ENCODE results near the gene GATAD2A. TPM values are rescaled to one million over a fixed set of nuclear protein-coding genes. Genes with fewer than 3 reads are reported as not detected.

GATAD2A gene
- total and polyA plus RNA-seq, 2 of the 8 experiments (the other 6 are each of a cell fraction or from before 2014, with no cell fraction given) = 38.4 to 205 TPM

DNA sequence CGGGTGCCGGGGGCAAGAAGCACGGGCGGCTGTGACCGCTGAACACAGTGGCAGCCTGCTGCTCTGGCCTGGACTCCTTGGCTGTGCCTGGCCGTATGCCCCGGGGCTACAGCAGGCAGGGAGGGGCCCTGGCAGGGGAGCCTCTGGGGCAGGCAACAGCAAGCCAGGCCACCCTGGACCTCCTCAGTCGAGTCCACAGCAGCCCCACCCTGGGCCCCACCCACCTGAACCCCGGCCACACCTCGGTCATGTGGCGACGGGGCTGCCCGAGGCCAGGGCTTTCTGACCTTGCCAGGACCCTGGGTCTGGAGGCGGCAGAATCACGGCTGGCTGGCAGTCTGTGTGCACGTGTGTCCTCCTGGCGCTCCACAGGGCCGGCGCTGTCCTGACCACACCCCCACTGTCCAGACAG lies 141.3 kb downstream of the GATAD2A start:
- Histone ChIP-seq H2BK120ac (replicated peaks; ENCODE audit: low read depth, low read length) (no peak overlapping the region), H2BK5ac (ENCODE audit: low read depth, low read length) (no peak overlapping the region), H4K8ac (ENCODE audit: extremely low read depth, insufficient read depth, low read length) (no peak overlapping the region), H4K91ac (replicated peaks; ENCODE audit: insufficient read length, low read length) (no peak overlapping the region), H3K14ac (ENCODE audit: insufficient read length) (no peak overlapping the region), H4K20me1 (replicated peaks in 1 of 2; ENCODE audit: control insufficient read depth in 1 of 2, insufficient read depth in 2 of 2, low read length in 2 of 2) (no peaks in the 10 kb centered on the region), H3K79me1 (ENCODE audit: low read depth, low read length) (no peaks in the 10 kb centered on the region), H3K56ac (replicated peaks; ENCODE audit: insufficient read length, low read depth, low read length) (no peak overlapping the region), H3K23ac (ENCODE audit: insufficient read length) (no peak overlapping the region), H2BK20ac (ENCODE audit: low read length) (no peak overlapping the region), H2AFZ (ENCODE audit: low read length) (no peak overlapping the region), H3K9me3 (ENCODE audit: insufficient read depth in 2 of 2, low read depth in 1 of 2, low read length in 1 of 2) (no peaks in the 10 kb centered on the region), H2AK5ac (ENCODE audit: low read depth, low read length) (no peak overlapping the region), H3K4me3 (ENCODE audit: extremely low read depth in 1 of 4, insufficient read depth in 2 of 4, low read depth in 3 of 4, low read length in 4 of 4) (no peak overlapping the region), H2BK12ac (ENCODE audit: low read depth, low read length) (no peak overlapping the region), H2BK15ac (ENCODE audit: low read length) (no peak overlapping the region), H3K4me2 (ENCODE audit: insufficient read depth in 1 of 2, low read depth in 2 of 2, low read length in 2 of 2) (no peak overlapping the region), H3K9ac (replicated peaks in 1 of 4; ENCODE audit: extremely low read depth in 1 of 4, low read depth in 3 of 4, low read length in 3 of 4) (no peak overlapping the region), H3K36me3 (ENCODE audit: control insufficient read depth in 2 of 4, insufficient read depth in 4 of 4, low read length in 3 of 4) (no peaks in the 10 kb centered on the region), H3K27ac (ENCODE audit: low read depth, low read length) (no peak overlapping the region), H4K5ac (ENCODE audit: insufficient read length, low read depth, low read length) (no peak overlapping the region), H3K27me3 (replicated peaks in 1 of 4; ENCODE audit: control insufficient read depth in 3 of 4, extremely low read depth in 1 of 4, insufficient read depth in 3 of 4, low read length in 3 of 4) (no peaks in the 10 kb centered on the region; a peak in 1 of 7 replicates), H3K23me2 (ENCODE audit: low read depth, low read length) (no peaks in the 10 kb centered on the region), H3K79me2 (ENCODE audit: control insufficient read depth in 1 of 2, insufficient read depth in 2 of 2, low read length in 2 of 2) (no peaks in the 10 kb centered on the region), H3K4me1 (replicated peaks in 1 of 4; ENCODE audit: control insufficient read depth in 3 of 4, insufficient read depth in 4 of 4, low read length in 3 of 4) (no peaks in the 10 kb centered on the region; a peak in 3 of 7 replicates), H3K4ac (replicated peaks; ENCODE audit: insufficient read length, low read depth, low read length) (no peak overlapping the region), H3K18ac (ENCODE audit: extremely low read depth, low read length) (no peak overlapping the region)
- 90% methylated on average over 8 of the region's 19 CpGs; no CpG with 5 or more reads in 1 of the 2 experiments for WGBS, 2 experiments (ENCODE audit: extremely low coverage in 1 of 2, insufficient coverage in 1 of 2, insufficient read length in 1 of 2, insufficient replicate concordance in 2 of 2, low coverage in 1 of 2, low lambda C conversion rate in 2 of 2, missing lambda C conversion rate in 1 of 2)
- DNase-seq (ENCODE audit: low read depth in 1 of 2, low spot score in 2 of 2) (no peak), FAIRE-seq (no peak)
- TF ChIP-seq CHD1 (IDR thresholded peaks at IDR 0.05; ENCODE audit: low read depth, low read length) (no peak), CBX8 (IDR thresholded peaks at IDR 0.05; ENCODE audit: borderline replicate concordance, low read depth, low read length) (no peak), RAD21 (IDR thresholded peaks at IDR 0.05 in 1 of 2, conservative IDR thresholded peaks at IDR 0.05 in 1 of 2; ENCODE audit: low read depth in 2 of 2, low read length in 2 of 2) (no peak), JUN (IDR thresholded peaks at IDR 0.05; ENCODE audit: low read depth, low read length) (no peak), CHD2 (IDR thresholded peaks at IDR 0.05; ENCODE audit: low read length) (no peak), SP2 (IDR thresholded peaks at IDR 0.05; ENCODE audit: low read length) (no peak), YY1 (IDR thresholded peaks at IDR 0.05; ENCODE audit: low read depth, low read length) (no peak), FOSL1 (IDR thresholded peaks at IDR 0.05; ENCODE audit: insufficient read depth, low read depth, low read length) (no peak), NANOG (IDR thresholded peaks at IDR 0.05; ENCODE audit: insufficient read depth, low read depth, low read length, poor library complexity, severe bottlenecking) (no peak), CEBPB (IDR thresholded peaks at IDR 0.05; ENCODE audit: low read depth, low read length) (no peak), SIX5 (IDR thresholded peaks at IDR 0.05; ENCODE audit: low read depth, low read length) (no peak)
- TF ChIP-seq, protein P1, sequence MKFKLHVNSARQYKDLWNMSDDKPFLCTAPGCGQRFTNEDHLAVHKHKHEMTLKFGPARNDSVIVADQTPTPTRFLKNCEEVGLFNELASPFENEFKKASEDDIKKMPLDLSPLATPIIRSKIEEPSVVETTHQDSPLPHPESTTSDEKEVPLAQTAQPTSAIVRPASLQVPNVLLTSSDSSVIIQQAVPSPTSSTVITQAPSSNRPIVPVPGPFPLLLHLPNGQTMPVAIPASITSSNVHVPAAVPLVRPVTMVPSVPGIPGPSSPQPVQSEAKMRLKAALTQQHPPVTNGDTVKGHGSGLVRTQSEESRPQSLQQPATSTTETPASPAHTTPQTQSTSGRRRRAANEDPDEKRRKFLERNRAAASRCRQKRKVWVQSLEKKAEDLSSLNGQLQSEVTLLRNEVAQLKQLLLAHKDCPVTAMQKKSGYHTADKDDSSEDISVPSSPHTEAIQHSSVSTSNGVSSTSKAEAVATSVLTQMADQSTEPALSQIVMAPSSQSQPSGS (IDR thresholded peaks at IDR 0.05; ENCODE audit: low read length) = no peak
- ChIA-PET POLR2A (ENCODE audit: partially characterized antibody) (interaction anchor here (0.8 to 2.3 kb wide), 3 partner anchors 13 to 14 kb away, joined by 3 to 7 read pairs (median 7); no protein-coding TSS in a partner anchor), CTCF (ENCODE audit: partially characterized antibody) (interaction anchor here (1.1 to 15.7 kb wide), 5 partner anchors 11 to 97 kb away, joined by 3 to 223 read pairs (median 4); partner anchors contain the start of gene GMIP)

Data from H1 (cell line).